ENCODE results near the gene ANKRD62.

- TF ChIP-seq, protein P1, sequence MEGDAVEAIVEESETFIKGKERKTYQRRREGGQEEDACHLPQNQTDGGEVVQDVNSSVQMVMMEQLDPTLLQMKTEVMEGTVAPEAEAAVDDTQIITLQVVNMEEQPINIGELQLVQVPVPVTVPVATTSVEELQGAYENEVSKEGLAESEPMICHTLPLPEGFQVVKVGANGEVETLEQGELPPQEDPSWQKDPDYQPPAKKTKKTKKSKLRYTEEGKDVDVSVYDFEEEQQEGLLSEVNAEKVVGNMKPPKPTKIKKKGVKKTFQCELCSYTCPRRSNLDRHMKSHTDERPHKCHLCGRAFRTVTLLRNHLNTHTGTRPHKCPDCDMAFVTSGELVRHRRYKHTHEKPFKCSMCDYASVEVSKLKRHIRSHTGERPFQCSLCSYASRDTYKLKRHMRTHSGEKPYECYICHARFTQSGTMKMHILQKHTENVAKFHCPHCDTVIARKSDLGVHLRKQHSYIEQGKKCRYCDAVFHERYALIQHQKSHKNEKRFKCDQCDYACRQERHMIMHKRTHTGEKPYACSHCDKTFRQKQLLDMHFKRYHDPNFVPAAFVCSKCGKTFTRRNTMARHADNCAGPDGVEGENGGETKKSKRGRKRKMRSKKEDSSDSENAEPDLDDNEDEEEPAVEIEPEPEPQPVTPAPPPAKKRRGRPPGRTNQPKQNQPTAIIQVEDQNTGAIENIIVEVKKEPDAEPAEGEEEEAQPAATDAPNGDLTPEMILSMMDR (IDR thresholded peaks at IDR 0.05; ENCODE audit: borderline replicate concordance, extremely low read depth, low read length, poor library complexity, severe bottlenecking): no peak
- no peak for TF ChIP-seq EZH2 (IDR thresholded peaks at IDR 0.05; ENCODE audit: borderline replicate concordance, low read depth, low read length, severe bottlenecking)
Observed at GRCh38 chr18:12048010-12048826, 45.4 kb upstream of the ANKRD62 start.

All from DND-41 (cell line).